Measurements from ENCODE around the gene FBXL3.
"Not testable (repeated sequence)": the region's sequence is repeated elsewhere in the genome, so short reads cannot be mapped to it uniquely, and the experiment has no call there.

The FBXL3 gene

DNA sequence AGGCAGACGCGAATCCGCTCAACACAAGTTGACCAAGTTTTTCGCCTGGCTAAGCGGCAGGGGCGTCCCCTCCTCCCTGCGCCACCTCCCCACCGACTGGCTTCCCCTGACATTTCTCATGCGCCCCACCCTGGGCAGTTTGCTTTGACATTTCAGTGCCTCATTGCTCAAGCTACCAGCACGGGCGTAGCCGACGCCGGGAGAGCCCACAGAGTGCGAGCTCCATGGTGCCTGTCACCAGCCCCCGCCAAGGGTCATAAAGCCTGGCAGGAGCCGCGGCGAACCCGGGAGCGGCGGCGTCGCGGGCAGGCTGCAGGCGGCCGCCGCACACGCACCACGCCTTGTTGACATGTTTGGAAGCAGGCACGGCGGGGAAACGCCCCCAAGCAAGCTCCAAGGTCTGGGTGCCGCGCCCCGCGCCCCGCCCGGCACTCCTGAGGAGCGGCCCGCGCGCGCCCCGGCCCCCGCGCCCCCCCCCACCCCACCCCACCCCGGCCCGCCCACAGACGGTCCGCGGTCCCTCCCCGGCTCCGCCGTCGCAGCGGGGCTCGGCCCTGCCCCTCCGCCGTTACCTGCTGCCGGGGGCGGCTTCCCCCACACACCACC lies 601 bp downstream of the FBXL3 start:
- DNase-seq, result peak; percentile 73

DNA sequence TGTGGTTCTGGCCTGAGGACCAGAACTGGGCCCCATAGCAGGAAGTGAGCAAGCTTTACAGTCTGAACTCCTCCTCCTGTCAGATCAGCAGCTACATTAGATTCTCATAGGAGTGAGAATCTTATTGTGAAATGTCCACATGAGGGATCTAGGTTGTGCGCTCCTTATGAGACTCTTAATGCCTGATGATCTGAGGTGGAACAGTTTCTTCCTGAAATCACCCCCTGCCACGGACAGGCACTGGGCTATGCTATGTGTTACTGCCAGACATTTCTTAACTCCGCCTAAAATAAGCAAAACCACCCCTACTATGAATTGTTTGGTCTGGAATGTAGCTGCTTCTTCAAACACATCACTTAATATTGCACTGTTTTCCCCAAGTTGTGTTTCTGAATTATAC lies 4.6 kb downstream of the FBXL3 start:
- DNase-seq, result peak; percentile 36

DNA sequence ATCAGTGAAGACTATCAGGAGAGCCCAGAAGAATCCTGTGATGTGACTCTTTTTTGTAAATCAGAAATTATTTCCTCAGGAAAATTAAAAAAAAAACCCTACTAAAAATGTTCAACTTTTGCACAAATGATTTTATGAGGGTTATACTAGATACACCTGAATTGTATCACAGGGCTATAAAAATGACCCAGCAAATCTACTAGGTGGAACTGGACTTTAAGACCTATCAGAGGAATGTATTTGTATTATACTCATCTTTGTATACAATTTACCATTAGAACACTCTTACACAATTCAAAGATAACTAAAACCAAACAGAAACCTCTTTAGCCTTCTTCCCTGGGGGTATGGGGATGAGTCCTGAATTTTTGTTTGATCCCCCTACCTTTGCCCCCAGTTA lies 7.2 kb downstream of the FBXL3 start:
- DNase-seq, result no peak

DNA sequence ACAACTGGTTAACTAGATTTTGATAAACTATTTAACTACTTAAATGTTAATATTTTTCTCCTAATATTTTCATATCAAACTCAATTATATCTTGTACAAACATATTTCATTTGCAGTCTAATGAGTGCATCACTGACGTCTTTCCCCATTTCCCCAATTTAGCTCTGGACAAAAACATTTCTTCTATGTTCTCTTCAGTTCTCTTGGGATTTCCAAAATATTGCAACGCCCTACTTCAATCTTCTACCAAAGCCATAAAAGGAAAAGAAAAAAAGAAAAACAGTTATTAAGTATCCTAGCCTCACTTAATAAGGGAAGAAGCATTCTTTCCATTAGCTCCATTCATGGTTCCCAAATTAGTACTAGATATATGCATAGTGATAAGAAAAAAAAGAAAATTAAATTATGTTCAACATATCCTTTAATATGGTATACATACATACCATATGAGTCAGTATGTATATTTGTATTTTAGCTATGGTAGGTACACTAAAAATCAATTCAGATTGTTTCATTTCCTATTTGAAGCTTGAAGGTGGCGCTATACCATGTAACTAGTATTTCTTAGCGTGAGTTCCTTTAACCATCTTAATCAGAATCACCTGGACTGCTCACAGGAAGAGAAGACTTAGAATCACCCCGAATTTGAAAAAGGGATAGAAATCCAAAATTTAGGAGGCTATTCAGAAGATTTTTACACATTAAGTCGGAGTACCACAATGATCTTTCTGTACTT lies 9.9 kb downstream of the FBXL3 start:
- DNase-seq, result no peak

DNA sequence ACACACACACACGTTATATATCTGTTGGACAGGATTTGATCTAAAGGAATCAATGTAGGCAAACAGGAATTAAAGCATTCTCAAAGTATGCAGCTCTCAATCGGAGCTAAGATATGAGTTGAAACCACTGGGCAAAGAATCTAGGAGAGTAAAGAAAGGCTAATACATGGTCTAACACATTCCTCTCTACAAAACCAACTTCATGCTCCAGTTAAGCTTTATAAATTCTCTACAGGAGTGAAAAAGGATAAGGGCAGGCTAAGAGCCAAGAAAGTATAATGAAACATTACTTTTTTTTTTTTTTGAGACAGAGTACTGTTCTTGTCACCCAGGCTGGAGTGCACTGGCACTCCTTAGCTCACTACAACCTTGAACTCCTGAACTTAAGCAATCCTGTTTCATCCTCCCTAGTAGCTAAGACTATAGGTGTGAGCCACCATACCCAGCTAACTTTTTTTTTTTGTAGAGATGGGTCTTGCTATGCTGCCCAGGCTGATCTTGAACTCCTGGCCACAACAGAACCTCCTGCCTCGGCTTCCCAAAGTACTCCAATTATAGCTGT lies 10.6 kb downstream of the FBXL3 start:
- DNase-seq, result no peak

DNA sequence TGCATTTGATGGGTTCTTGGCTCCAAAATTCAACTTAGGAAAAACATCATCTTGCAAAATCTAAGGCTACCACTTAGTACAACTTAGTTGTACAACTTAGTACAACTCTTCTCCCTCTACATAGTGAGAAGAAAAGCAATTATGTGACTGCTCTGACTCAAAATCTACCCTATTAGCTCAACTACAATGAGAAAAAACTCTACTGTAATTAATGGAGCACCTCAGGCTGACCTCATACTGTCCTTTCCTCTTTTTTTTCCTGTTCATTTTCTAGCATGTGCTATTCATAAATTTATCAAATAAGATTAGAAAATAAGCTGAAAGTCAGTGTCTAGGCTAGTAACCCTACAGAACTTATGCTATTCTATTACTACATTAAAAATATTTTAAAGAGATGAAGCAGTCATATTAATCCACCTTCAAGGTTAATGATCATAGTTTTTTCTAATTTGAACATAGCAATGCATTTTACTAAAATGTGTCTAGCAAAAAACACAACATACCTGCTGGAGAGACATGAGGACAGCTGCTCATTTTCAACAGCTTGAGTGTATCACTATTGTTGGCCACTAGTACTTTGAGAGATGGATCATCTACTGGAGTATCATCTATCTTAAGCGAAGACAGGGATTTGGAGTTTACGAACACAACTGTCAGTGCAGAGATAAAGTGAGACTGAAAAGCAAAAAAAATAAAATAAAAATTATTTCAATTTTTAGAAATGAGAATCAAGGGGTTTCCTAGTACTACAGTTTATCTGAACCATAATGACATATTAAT lies 11.9 kb downstream of the FBXL3 start:
- no peak for DNase-seq

DNA sequence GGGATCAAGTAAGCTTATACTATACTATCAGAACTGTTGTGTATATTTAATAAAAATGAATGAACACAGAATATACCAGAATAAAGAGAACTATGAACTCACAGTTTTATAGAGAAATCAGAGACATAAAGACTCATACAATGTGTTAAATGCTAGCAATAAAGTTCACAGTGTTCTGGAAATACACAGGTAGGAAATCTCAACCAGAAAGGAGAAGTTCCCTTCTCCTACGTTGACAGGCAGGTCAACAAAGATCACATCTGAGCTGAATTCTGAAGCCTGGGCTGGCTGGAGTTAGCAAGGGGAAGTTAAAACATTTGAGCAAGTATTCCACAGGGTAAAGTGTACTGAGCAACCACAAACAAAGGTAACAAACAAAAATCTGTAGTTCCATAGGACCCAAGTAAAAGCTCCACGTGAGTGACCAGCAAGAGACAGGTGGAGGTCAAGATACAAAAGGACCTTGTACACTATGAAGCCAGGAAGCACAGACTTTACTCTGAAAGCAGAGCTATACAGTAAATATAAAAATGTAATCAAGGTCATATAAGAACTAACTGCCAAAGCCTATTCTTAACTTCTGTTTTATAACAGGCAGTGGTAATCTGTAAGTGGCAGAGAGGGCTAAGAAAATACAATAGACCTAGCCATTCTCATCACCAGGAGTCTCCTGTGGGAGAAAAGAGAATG lies 13.0 kb downstream of the FBXL3 start:
- DNase-seq, result no peak

DNA sequence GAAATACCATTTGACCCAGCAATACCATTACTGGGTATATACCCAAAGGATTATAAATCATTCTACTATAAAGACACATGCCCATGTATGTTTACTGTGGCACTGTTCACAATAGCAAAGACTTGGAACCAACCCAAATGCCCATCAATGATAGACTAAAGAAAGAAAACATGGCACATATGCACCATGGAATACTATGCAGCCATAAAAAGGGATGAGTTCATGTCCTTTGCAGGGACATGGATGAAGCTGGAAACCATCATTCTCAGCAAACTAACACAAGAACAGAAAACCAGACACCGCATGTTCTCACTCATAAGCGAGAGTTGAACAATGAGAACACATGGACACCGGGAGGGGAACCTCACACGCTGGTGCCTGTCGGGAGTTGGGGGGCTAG lies 17.2 kb downstream of the FBXL3 start:
- not testable (repeated sequence) for DNase-seq

DNA sequence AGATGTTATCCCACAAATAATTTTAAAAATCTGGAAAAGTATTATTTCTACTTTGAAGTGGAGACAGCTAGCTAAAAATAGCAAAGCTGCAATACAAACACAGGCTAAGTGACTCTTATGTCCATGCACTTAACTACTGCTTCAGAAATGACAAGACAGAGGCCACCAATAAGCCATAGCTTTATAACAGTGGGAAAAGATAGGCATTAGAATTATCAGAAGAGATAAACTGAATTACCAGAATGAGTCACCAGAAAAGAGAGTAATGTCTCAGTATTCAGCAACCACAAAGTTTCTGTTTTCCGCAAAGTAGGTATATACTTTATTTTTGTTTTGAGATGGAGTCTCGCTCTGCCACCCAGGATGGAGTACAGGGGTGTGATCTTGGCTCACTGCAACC lies 17.9 kb downstream of the FBXL3 start:
- no peak for DNase-seq

DNA sequence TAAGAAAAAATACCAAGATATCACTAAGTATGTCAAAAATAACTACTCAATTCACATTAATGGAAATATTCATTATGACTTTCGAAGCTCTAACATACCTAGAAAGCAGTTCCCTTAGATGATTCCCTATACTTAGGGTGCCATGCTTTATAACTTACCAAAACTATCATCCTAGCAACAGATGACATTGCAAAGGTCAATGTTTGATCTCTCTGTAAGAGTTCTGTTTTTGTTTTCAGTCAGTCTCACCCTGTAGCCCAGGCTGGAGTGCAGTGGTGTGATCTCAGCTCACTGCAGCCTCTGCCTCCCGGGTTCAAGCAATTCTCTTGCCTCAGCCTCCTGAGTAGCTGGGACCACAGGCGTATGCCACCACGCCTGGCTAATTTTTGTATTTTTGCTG lies 18.6 kb downstream of the FBXL3 start:
- DNase-seq, result not testable (repeated sequence)

DNA sequence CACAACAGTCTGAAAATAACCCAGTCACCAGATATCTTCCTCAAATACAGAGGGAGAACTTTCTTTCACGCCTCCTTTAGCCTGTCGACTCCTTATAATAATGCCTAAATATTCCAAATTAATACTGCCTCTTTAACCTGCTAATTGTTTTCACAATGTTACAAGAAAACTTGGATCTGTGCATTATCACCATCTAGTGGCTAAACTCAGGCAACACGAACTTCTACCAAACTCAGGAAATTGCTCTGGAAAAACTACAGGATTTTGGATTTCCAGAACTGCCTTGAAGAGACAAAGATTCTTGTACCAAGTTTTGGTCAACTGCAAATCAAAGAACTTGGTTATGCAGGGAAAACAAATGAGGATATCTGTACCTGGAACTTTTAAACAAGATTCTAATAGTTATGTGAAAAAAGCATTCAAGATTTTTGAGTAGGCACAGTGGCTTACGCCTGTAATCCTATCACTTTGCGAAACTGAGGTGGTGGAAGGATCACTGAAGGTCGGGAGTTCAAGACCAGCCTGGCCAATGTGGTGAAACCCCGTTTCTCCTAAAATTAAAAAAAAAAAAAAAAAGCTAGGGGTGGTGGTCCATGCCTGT lies 24.3 kb downstream of the FBXL3 start:
- peak; percentile 25 for DNase-seq

DNA sequence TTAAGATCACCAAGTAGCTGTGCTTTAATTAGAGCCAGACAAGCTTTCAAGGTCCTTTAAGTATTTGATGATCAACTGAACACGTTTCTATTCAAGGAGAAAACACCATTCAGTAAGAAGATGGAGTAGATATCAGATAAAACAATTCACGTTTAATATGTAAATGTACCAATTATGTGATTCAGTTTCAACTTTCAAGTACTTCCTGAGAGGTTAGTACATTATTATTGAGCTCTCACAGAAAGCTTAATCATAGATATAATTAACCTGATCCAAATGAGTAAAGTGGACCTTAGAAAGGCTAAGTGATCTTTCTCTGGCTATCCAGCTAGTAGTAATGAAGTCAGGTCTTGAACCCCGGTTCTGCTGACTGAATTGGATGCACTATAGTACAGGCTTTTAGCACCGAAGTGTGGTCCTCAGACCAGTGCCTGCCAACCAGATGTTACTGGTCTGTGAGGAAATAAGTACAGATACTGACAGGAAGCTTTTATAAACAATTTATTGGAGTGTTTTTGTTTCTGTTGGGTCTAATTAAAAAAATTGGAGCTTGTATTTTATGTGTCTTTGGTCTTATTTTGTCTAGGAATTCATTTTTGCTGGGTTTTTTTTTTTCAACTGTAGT lies 24.9 kb downstream of the FBXL3 start:
- DNase-seq, result no peak

DNA sequence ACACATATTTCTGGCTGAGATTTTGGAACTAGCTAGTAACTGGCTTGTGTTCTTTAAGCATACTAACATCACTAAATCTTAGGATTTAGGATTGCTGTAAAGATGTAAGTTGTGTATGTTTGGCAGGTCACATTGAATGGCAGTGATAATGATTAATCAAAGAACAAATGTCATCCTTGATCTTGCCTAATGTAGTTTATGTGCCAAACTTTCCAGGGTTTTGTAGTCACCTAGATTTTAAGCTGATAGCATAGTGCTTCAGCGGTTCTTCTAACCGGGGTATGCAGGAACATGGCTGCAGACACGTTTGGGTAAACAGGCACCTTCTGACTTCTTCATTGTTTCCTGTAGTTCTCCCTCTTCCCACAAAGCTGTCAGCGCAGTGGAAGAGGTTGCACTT lies 25.4 kb downstream of the FBXL3 start:
- DNase-seq, result no peak

DNA sequence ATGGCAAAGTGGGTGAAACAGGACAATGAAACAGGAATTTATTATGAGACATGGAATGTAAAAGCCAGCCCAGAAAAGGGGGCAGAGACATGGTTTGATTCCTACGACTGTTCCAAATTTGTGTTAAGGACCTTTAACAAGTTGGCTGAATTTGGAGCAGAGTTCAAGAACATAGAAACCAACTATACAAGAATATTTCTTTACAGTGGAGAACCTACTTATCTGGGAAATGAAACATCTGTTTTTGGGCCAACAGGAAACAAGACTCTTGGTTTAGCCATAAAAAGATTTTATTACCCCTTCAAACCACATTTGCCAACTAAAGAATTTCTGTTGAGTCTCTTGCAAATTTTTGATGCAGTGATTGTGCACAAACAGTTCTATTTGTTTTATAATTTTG lies 26.5 kb downstream of the FBXL3 start:
- DNase-seq, result no peak

DNA sequence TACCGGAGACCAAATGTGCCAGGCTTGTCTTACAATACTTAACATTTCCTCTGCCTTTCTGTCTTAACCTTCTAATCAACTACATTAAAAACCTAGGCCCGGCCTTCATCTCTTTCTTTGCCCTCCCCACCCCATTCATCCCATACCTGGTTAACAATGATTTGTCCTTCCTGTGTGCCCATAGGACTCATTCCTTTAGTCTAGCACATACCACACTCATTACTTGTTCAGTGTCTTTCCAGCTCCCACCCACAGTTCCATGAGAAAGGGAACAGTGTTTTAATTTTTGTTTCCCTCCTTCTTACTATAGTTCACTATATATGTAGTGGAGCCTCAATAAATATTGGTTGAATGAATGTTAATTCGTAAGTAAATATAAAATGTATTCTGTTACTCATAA lies 32.7 kb downstream of the FBXL3 start:
- DNase-seq, result peak; percentile 5

DNA sequence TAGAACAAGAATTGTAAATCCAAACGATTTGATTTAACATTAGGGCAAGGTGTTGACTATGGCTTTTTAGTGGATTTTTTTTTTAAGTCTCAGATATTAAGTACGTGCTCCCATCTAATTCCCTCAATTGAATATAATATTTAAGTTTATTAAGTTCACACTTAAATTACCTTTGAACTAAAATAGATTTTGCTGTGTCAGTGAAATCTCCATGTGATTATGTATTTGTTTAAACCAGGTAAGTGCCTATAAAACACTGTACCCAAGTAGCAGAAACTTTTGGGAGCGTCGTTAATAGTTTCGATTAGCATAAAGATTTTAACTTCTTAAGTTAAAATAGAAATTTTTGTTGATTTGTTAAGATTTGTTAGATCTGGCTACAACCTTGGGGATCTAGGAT lies 33.5 kb downstream of the FBXL3 start:
- DNase-seq, result no peak

DNA sequence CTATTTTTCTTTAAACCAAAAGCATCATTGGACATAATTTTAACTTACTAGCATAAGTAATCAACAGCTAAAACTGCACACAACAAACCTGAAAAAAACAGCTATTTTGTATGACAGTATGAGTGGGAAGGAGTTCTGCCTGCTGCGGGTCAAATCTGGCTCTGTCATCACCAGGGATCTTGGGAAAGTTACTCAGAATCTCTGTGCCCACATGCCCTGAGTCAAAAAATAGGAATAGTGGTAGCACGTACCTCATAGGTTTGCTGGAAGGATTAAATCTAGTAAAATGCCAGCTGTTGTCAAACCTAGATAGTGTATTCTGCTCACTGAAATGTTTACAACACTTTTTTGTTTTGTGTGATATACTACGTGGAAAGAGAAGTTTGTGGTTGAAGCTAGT lies 33.9 kb downstream of the FBXL3 start:
- DNase-seq, result peak; percentile 20

DNA sequence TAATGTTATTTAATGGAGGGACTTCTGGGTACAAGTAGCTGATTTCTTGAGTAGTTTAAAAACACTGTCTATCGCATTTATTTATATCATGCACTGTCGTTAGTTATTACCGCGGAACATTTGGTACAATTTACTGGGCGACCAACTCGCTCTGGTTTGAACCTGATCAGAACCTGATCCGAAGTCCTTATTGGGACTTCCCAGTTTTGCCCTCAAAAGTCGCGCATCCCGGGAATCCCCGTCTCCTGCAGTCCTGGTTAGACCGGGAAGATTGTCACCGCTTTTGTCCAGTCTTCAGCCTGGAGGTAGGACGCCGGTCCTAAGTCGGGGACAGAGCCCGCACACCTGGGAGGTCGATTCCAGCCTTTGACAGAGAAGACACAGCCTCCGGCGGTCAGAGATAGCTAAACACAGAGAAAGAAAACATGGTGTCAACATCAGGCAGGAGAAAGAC lies 34.4 kb downstream of the FBXL3 start:
- DNase-seq, result peak; percentile 30

DNA sequence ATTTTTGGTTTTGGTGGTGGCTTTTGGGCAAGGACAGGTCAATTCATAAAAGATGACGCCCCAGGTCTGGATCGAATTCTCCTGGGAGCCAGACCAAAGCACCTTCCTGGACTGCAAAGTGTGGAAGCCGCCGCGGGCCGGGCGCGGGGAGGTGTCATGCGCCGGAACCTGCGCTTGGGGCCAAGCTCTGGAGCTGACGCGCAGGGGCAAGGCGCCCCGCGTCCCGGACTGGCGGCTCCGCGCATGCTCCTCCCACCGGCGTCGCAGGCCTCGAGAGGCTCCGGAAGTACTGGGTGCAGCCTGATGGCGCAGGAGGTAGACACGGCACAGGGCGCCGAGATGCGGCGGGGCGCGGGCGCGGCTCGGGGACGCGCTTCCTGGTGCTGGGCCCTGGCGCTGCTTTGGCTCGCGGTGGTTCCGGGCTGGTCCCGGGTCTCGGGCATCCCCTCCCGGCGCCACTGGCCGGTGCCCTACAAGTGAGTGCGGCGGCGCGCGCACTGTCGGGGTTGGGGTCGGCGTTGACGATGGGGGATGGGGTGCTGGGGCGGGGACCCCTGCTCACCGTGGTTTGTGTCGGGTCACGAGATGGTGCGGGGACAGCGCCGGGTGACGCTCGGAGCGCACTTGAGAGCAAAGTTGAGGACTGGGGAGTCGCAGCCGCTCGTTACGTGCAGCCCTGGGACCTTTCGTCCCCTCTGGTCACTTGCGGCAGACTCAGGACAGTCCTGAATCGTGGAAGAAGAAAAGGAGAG lies 35.0 kb downstream of the FBXL3 start, which contains the start of gene CLN5:
Gene CLN5, plus strand, starts transcription at position 286 of the 752 bp plus-strand sequence. Its CDS starts 18 bp downstream, at position 304.
- DNase-seq, result peak; percentile 92

DNA sequence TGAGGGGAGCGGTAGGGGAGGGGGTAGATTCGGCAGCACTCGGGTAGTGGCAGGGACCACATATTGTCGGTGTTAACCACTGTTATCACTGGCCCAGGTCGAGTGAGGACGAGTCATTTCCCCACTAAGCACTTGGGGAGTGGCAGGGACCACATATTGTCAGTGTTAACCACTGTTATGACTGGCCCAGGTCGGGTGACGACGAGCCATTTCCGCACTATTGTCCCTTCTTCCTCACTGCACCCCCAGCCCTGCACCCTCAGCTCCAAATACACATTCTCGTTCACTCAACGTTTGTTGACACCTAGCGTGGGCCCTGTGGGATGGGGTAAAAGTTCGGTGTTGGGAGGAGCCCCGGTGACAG lies 35.5 kb downstream of the FBXL3 start:
- peak; percentile 1 for DNase-seq

DNA sequence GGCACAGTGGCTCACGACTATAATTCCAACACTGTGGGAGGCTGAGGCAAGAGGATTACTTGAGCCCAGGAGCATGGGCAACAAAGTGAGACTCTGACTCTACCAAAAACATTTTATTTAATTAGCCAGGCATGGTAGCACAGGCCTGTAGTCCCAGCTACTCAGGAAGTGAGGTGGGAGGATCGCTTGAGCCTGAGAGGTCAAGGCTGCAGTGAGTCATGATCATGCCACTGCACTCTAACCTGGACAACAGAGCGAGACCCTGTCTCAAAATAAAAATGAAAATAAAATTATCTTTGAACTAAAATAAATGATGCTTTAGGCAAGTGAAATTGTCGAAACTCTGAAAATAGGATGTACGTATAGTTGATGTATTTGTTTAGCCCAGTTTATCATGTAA lies 43.3 kb downstream of the FBXL3 start:
- no peak for DNase-seq

Measured in EL (cell line).